Loucy (cell line): ENCODE measurements around the gene NFS1.
A peak's percentile ranks its signal among the peaks of the same experiment; 100 is the strongest.

Experiments
- H2AFZ ChIP-seq: fragments of 200-600 bp; sonication (generic); 2 replicates; pipeline ENCODE4 v1.6.0; 2016; ENCODE audit warnings: antibody characterized with exemption, mild to moderate bottlenecking, low read length, moderate library complexity
- H3F3A ChIP-seq: fragments of 200-600 bp; 2 replicates; pipeline ENCODE4 v1.6.0; 2016; ENCODE audit warnings: antibody characterized with exemption, low read depth, mild to moderate bottlenecking
- H3K27me3 ChIP-seq: fragments of 200-600 bp; sonication (generic); 2 replicates; pipeline ENCODE4 v1.6.1; 2014; ENCODE audit warnings: low read length, mild to moderate bottlenecking; ENCODE audit not compliant: insufficient read depth, poor library complexity, severe bottlenecking
- H3K36me3 ChIP-seq: fragments of 200-600 bp; sonication (generic); 2 replicates; pipeline ENCODE4 v1.6.1; 2016; ENCODE audit warnings: low read length; ENCODE audit not compliant: insufficient read depth
- H3K4me1 ChIP-seq: fragments of 200-600 bp; sonication (generic); 2 replicates; pipeline ENCODE4 v1.5.1; 2014; ENCODE audit warnings: low read length, mild to moderate bottlenecking; ENCODE audit not compliant: insufficient read depth, poor library complexity, severe bottlenecking
- H3K4me2 ChIP-seq: fragments of 200-600 bp; sonication (generic); 2 replicates; pipeline ENCODE4 v1.6.0; 2014; ENCODE audit warnings: antibody characterized with exemption, low read length, low read depth, mild to moderate bottlenecking; ENCODE audit not compliant: poor library complexity, severe bottlenecking
- H3K4me3 ChIP-seq: fragments of 200-600 bp; sonication (generic); 2 replicates; pipeline ENCODE4 v1.5.1; 2014; ENCODE audit warnings: low read length, mild to moderate bottlenecking, mixed read lengths; ENCODE audit not compliant: poor library complexity, severe bottlenecking
- H3K79me2 ChIP-seq: fragments of 200-600 bp; sonication (generic); 2 replicates; pipeline ENCODE4 v1.6.1; 2014; ENCODE audit warnings: low read length; ENCODE audit not compliant: insufficient read depth
- H3K9ac ChIP-seq: fragments of 200-600 bp; sonication (generic); 2 replicates; pipeline ENCODE4 v1.6.0; 2014; ENCODE audit warnings: mild to moderate bottlenecking, low read depth, low read length, moderate library complexity; ENCODE audit not compliant: poor library complexity, severe bottlenecking
- H3K9me2 ChIP-seq: fragments of 200-600 bp; sonication (generic); replicated peaks from 2 replicates; pipeline ENCODE4 v1.6.1; 2016; ENCODE audit warnings: low read depth, low read length, mixed read lengths
- H3K9me3 ChIP-seq: fragments of 200-600 bp; sonication (generic); 2 replicates; pipeline ENCODE4 v1.6.1; 2014; ENCODE audit warnings: mild to moderate bottlenecking, antibody characterized with exemption, low read length, low read depth; ENCODE audit not compliant: insufficient read depth
- H4K20me1 ChIP-seq: fragments of 200-600 bp; sonication (generic); 2 replicates; pipeline ENCODE4 v1.6.0; 2014; ENCODE audit warnings: antibody characterized with exemption, low read length, mild to moderate bottlenecking; ENCODE audit not compliant: insufficient read depth, poor library complexity, severe bottlenecking
- EZH2phosphoT487 ChIP-seq: fragments of 200-600 bp; IDR thresholded peaks from 2 replicates; pipeline ENCODE4 v1.6.1; 2018; ENCODE audit warnings: antibody characterized with exemption, mild to moderate bottlenecking, moderate library complexity, borderline replicate concordance
- TF ChIP-seq, protein P1 (sequence below): fragments of 200-600 bp; sonication (generic); conservative IDR thresholded peaks from 2 replicates; pipeline ENCODE4 v1.5.1; 2014; ENCODE audit warnings: mild to moderate bottlenecking, antibody characterized with exemption, low read length

The NFS1 gene

DNA sequence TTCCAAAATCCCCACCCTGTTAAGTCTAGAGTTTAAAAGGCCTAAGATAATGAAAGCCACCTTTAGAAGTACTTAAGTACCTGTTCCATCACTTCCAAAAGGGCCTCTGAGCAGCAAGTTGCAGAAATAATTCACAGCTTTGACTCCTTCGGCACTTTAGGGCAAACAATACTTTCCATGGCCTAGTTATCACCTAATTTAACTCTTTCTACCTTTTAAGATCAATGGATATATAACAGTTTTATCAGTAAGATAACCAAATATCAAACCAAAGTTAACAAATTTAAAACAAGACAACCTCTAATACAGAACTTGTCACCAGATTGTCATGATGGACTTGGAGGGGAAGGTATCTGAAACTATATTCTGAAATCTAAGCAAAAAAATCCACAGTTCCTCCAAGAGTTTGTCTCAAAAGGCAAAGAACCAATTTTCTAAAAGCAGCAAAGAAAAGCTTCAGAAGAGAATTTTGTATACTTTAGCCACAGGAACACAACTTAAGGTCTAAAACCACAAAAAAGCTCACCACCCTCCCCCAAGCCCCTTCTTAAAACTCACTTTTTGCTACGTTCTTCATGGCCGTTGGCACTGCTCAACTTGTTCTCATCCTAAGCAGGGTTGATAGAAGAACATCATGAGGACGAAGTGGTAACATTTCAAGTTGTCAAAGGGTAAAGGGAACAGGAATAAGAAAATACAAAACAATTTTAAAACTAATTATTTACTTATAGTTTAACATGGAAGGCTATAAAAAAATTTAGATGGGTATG lies 39.4 kb upstream of the NFS1 start:
- Histone ChIP-seq H3K4me1 (peaks cover 63% of the 10 kb centered on the region), H3K9me3 (no peaks in the 10 kb centered on the region), H3K79me2 (peaks cover 96% of the 10 kb centered on the region), H3K36me3 (peaks cover 72% of the 10 kb centered on the region), H3K4me2 (peak overlapping the region; percentile 99), H3K9me2 (no peaks in the 10 kb centered on the region), H4K20me1 (peaks cover 69% of the 10 kb centered on the region), H3K27me3 (peaks cover 9% of the 10 kb centered on the region), H3K4me3 (peak overlapping the region; percentile 96), H3K9ac (peak overlapping the region; percentile 100), H3F3A (no peaks in the 10 kb centered on the region), H2AFZ (no peak overlapping the region)
- no peak for TF ChIP-seq EZH2phosphoT487
- TF ChIP-seq, protein P1, sequence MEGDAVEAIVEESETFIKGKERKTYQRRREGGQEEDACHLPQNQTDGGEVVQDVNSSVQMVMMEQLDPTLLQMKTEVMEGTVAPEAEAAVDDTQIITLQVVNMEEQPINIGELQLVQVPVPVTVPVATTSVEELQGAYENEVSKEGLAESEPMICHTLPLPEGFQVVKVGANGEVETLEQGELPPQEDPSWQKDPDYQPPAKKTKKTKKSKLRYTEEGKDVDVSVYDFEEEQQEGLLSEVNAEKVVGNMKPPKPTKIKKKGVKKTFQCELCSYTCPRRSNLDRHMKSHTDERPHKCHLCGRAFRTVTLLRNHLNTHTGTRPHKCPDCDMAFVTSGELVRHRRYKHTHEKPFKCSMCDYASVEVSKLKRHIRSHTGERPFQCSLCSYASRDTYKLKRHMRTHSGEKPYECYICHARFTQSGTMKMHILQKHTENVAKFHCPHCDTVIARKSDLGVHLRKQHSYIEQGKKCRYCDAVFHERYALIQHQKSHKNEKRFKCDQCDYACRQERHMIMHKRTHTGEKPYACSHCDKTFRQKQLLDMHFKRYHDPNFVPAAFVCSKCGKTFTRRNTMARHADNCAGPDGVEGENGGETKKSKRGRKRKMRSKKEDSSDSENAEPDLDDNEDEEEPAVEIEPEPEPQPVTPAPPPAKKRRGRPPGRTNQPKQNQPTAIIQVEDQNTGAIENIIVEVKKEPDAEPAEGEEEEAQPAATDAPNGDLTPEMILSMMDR, result no peak

DNA sequence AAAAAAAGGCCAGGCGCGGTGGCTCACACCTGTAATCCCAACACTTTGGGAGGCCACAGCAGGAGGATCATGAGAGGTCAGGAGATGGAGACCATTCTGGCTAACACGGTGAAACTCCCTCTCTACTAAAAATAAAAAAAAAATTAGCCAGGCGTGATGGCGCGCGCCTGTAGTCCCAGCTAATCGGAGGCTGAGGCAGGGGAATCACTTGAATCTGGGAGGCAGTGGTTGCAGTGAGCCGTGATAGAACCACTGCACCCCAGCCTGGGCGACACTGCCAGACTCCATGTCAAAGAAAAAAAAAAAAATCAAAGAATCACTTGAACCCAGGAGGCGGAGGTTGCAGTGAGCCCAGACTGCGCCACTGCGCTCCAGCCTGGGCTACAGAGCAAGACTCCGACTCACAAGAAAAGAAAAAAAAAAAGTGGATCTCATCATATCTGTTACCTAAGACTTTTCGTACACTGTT lies 38.7 kb upstream of the NFS1 start:
- Histone ChIP-seq H3K4me2 (peak overlapping the region; percentile 99), H4K20me1 (peaks cover 76% of the 10 kb centered on the region), H3K9me2 (no peaks in the 10 kb centered on the region), H3K9ac (no peak overlapping the region), H3K79me2 (peaks cover 96% of the 10 kb centered on the region), H3K4me1 (peaks cover 60% of the 10 kb centered on the region), H3F3A (no peaks in the 10 kb centered on the region), H2AFZ (no peak overlapping the region), H3K4me3 (peak overlapping the region; percentile 96), H3K27me3 (peaks cover 9% of the 10 kb centered on the region), H3K9me3 (no peaks in the 10 kb centered on the region), H3K36me3 (peaks cover 79% of the 10 kb centered on the region)
- TF ChIP-seq, protein P1, result no peak
- TF ChIP-seq EZH2phosphoT487, result no peak

DNA sequence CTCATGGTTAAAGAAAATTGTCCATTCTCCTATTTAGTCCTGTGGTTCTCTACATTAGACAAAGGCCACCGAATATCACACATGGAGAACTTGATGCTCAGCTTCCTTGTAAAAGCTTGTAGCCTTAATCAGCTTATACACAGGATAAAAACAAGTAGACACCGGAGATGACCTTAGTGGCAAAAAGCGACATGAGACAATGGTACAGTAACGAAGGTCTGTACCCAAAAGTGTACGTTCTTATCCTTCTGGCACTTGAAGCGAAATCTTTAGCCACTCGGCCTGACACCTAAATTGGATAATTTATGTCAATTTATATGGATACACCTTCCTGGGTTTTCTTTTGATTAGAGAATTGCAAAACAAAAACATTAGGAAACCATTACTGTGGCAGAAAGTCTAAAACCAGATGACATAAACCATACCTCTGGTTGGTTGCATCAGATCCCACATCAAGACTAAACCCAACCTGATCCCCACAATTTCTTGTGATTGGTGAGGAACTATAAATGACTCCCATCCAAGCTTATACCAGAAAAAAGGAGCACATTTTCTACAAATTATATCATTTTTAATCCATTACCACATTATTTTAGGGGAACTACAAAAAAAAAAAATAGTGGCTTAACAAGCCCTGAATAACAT lies 36.8 kb upstream of the NFS1 start:
- H3K9ac ChIP-seq, result peak overlapping the region; percentile 41
- TF ChIP-seq, protein P1, result no peak
- no peaks in the 10 kb centered on the region for H3K9me3 ChIP-seq
- H3K9me2 ChIP-seq, result no peaks in the 10 kb centered on the region
- peaks cover 91% of the 10 kb centered on the region for H4K20me1 ChIP-seq
- H3K4me2 ChIP-seq, result peak overlapping the region; percentile 76
- H2AFZ ChIP-seq, result no peak overlapping the region
- peaks cover 100% of the 10 kb centered on the region for H3K79me2 ChIP-seq
- peaks cover under 1% of the 10 kb centered on the region for H3K27me3 ChIP-seq
- H3F3A ChIP-seq, result no peaks in the 10 kb centered on the region
- H3K4me3 ChIP-seq, result peak overlapping the region; percentile 96
- peaks cover 99% of the 10 kb centered on the region for H3K36me3 ChIP-seq
- H3K4me1 ChIP-seq, result peaks cover 78% of the 10 kb centered on the region
